HepG2 (cell line): ENCODE data around the gene SNAP47. TPM values are rescaled to one million over a fixed set of nuclear protein-coding genes. Genes with fewer than 3 reads are reported as not detected.

Experiments used
- ATF2 ChIP-seq: sonication (generic); formaldehyde crosslinking; IDR thresholded peaks from 2 replicates; pipeline ENCODE4 v1.4.0; 2020; ENCODE audit warnings: missing genetic modification reagents
- EHMT2 ChIP-seq: fragments of 200-600 bp; sonication (generic); IDR thresholded peaks from 2 replicates; pipeline ENCODE4 v1.7.0; 2017; ENCODE audit warnings: antibody characterized with exemption, low read depth, low read length, borderline replicate concordance
- ETV5 ChIP-seq: IDR thresholded peaks from 2 replicates; pipeline ENCODE4 v1.6.1; 2018; ENCODE audit warnings: missing biosample characterization, missing genetic modification reagents, inconsistent platforms, borderline replicate concordance
- MXD1 ChIP-seq: sonication (generic); formaldehyde crosslinking; IDR thresholded peaks from 2 replicates; pipeline ENCODE4 v1.4.0; 2020; ENCODE audit warnings: mild to moderate bottlenecking, missing genetic modification reagents
- PBX2 ChIP-seq: IDR thresholded peaks from 2 replicates; pipeline ENCODE4 v1.6.1; 2016; ENCODE audit warnings: control low read depth
- SIN3A ChIP-seq: IDR thresholded peaks from 2 replicates; pipeline ENCODE4 v1.6.1; 2011; ENCODE audit warnings: low read depth, mild to moderate bottlenecking, control low read depth, low read length, borderline replicate concordance
- ZFP1 ChIP-seq: IDR thresholded peaks from 2 replicates; pipeline ENCODE4 v1.6.1; 2016
- ZFP36L1 ChIP-seq: sonication (generic); formaldehyde crosslinking; IDR thresholded peaks from 2 replicates; pipeline ENCODE4 v1.8.0; 2022; ENCODE audit warnings: mild to moderate bottlenecking, missing genetic modification reagents, moderate library complexity
- ZNF354B ChIP-seq: sonication (generic); formaldehyde crosslinking; IDR thresholded peaks from 2 replicates; pipeline ENCODE4 v1.8.0; 2022; ENCODE audit warnings: mild to moderate bottlenecking, missing genetic modification reagents
- ZNF569 ChIP-seq: sonication (generic); formaldehyde crosslinking; IDR thresholded peaks from 2 replicates; pipeline ENCODE4 v1.5.0; 2020; ENCODE audit warnings: mild to moderate bottlenecking, missing genetic modification reagents, moderate library complexity, borderline replicate concordance
- ZNF598 ChIP-seq: sonication (generic); formaldehyde crosslinking; IDR thresholded peaks from 2 replicates; pipeline ENCODE4 v1.5.1; 2020; ENCODE audit warnings: mild to moderate bottlenecking, missing genetic modification reagents, borderline replicate concordance
- ZSCAN25 ChIP-seq: sonication (generic); formaldehyde crosslinking; IDR thresholded peaks from 2 replicates; pipeline ENCODE4 v1.8.0; 2022; ENCODE audit warnings: mild to moderate bottlenecking, missing genetic modification reagents
- polyA plus RNA-seq, 8 experiments: library from polyadenylated mRNA; depleted of rRNA in 3 of 8; stranded (reverse) in 7 of 8; unstranded in 1 of 8; fragments of >200 nt; fragmentation: Illumina TruSeq in 4 of 8; extraction: Trizol in 4 of 8; gene quantifications; 2 replicates each; pipeline versions ENCODE4 v1.2.1 to v1.2.3, GENCODE V29; 2011 to 2016; ENCODE audit warnings: low read depth in 4 of 8, missing spikeins in 1 of 8, mixed read lengths in 1 of 8; ENCODE audit not compliant: insufficient read depth in 1 of 8
- total RNA-seq, 5 experiments: library from RNA; depleted of rRNA; stranded (reverse); fragments of >200 nt; fragmentation: Illumina TruSeq; extraction: Trizol; gene quantifications; 2 replicates each; pipeline ENCODE4 v1.2.3, GENCODE V29; 2016; ENCODE audit warnings: low read depth in 1 of 5

SNAP47 gene
- total and polyA plus RNA-seq, 2 of the 13 experiments (the other 11 are each of a cell fraction or from before 2014, with no cell fraction given): 13.6 to 25.1 TPM

GRCh38 chr1:227728892-227729143 is 6.4 kb upstream of the SNAP47 start (continued):
- TF ChIP-seq PBX2 (CRISPR knock-in tag) (no peak), ATF2 (CRISPR knock-in tag) (no peak), ZFP1 (no peak), SIN3A (no peak), ZFP36L1 (CRISPR knock-in tag) (no peak), ETV5 (no peak), MXD1 (CRISPR knock-in tag) (no peak), ZNF354B (CRISPR knock-in tag) (no peak), EHMT2 (no peak), ZNF569 (CRISPR knock-in tag) (no peak), ZNF598 (CRISPR knock-in tag) (no peak), ZSCAN25 (no peak)
